GM18508 (cell line): Measurements from ENCODE around the gene NKAIN4.
"Not testable (repeated sequence)": the region's sequence is repeated elsewhere in the genome, so short reads cannot be mapped to it uniquely, and the experiment has no call there.

Experiments
- ATAC-seq: cut with Tn5 transposase; IDR thresholded peaks from one replicate; pipeline ENCODE4 v1.9.1; 2021; ENCODE audit warnings: moderate number of reproducible peaks; ENCODE audit not compliant: insufficient read depth, unreplicated experiment

Gene NKAIN4

GRCh38 chr20:63222541-63222940 lies 31.7 kb downstream of the NKAIN4 start:
- no peak for ATAC-seq

GRCh38 chr20:63221400-63222053 lies 32.7 kb downstream of the NKAIN4 start:
- ATAC-seq: not testable (repeated sequence)

- ATAC-seq: no peak
Measured at GRCh38 chr20:63220696-63221399, 33.4 kb downstream of the NKAIN4 start.

- no peak for ATAC-seq
Measured at GRCh38 chr20:63219866-63220521, 34.3 kb downstream of the NKAIN4 start.

- ATAC-seq: no peak
Measured at GRCh38 chr20:63219447-63219821, 34.8 kb downstream of the NKAIN4 start.

GRCh38 chr20:63218701-63219446 lies 35.4 kb downstream of the NKAIN4 start:
- ATAC-seq: no peak

GRCh38 chr20:63217706-63218105 lies 36.6 kb downstream of the NKAIN4 start:
- ATAC-seq: no peak

- ATAC-seq: no peak
Measured at GRCh38 chr20:63216849-63217471, 37.3 kb downstream of the NKAIN4 start.

GRCh38 chr20:63216041-63216848 lies 38.0 kb downstream of the NKAIN4 start, which contains the start of gene YTHDF1:
YTHDF1 (minus strand) TSS chr20:63216131; CDS start chr20:63215892, 239 bp downstream.
- ATAC-seq: peak; percentile 71

GRCh38 chr20:63215101-63216040 lies 38.9 kb downstream of the NKAIN4 start:
- no peak for ATAC-seq

- ATAC-seq: no peak
Measured at GRCh38 chr20:63214514-63214913, 39.7 kb downstream of the NKAIN4 start.

- no peak for ATAC-seq
Measured at GRCh38 chr20:63212792-63213191, 41.5 kb downstream of the NKAIN4 start.

GRCh38 chr20:63212393-63212730 lies 41.9 kb downstream of the NKAIN4 start:
- ATAC-seq: no peak

GRCh38 chr20:63210011-63210605 lies 44.2 kb downstream of the NKAIN4 start:
- no peak for ATAC-seq

- no peak for ATAC-seq
Measured at GRCh38 chr20:63208346-63208909, 45.8 kb downstream of the NKAIN4 start.

- ATAC-seq: no peak
Measured at GRCh38 chr20:63206878-63207277, 47.4 kb downstream of the NKAIN4 start.

- no peak for ATAC-seq
Measured at GRCh38 chr20:63205896-63206295, 48.4 kb downstream of the NKAIN4 start.

- no peak for ATAC-seq
Measured at GRCh38 chr20:63204362-63204761, 49.9 kb downstream of the NKAIN4 start.
